Head of caudate nucleus (tissue), 42 donors: ENCODE measurements around the gene HIRA.

Experiments
- DNase-seq, 42 donors: peaks; one replicate each; pipeline versions ENCODE4 v3.0.0 to v3.0.0-alpha.2; 2020 to 2021; ENCODE audit warnings: mixed read lengths in 7 of 42
- intact Hi-C: fragments of 100-400 bp; cut with DNase I; formaldehyde crosslinking; loops from one replicate; pipeline ENCODE4 v1.15.0; 2022

HIRA gene

DNA sequence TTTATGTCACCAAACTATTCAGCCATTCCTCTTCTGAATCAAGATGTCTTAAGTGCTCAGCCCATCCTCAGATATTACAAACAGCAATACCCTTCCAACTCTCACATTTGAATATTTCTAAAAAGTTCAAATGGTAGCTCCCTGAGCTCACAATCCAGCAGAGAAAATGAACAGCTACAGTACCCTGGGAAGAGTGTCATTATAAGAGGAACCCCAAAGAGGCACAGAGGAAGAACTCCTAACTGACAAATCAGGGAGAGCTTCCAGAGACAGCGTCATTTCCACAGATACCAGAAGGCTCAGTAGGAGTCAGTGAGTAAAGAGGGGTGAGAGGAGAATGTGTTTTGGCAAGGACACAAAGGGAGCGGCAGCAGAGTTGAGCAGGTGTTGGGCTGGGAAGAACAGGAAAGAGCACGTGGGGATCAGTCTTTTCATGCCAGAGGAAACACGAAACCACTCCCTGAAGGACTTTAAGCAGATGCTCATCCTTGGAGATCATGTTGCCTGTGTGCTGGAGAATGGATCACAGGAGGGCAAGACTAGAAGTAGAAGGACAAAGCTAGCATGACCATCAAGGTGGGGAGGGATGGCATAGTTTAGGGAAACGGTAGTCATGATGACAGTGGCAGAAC lies 144.3 kb downstream of the HIRA start:
- intact Hi-C loops = no loop called here
- peak in 1 of 42 donors; percentile 24 for DNase-seq

DNA sequence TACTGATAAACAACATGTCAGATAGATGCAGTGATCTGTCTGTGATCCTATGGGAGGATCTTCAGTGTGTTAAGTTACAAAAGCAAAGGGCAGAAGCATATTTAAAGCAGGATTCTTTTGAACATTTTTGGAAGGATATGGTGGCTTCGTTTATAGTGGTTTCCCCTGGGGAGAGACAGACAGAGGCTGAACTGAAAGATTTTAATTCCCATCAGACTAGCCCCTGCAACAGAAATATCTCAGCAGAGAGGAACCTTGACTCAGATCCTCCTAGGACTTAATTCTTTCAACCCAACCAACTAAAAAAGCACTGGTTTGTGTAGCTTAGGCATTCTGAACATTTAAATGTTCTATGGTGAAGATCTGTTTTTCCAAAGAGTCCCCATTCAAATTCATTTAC lies 145.7 kb downstream of the HIRA start:
- DNase-seq = peak in 1 of 42 donors; percentile 3
- intact Hi-C loops = no loop called here
